ENCODE data around the gene OPRD1. TPM values are rescaled to one million over a fixed set of nuclear protein-coding genes. Genes with fewer than 3 reads are reported as not detected.

OPRD1 gene
- polyA plus RNA-seq, 1 donor: 1.5 TPM

DNA sequence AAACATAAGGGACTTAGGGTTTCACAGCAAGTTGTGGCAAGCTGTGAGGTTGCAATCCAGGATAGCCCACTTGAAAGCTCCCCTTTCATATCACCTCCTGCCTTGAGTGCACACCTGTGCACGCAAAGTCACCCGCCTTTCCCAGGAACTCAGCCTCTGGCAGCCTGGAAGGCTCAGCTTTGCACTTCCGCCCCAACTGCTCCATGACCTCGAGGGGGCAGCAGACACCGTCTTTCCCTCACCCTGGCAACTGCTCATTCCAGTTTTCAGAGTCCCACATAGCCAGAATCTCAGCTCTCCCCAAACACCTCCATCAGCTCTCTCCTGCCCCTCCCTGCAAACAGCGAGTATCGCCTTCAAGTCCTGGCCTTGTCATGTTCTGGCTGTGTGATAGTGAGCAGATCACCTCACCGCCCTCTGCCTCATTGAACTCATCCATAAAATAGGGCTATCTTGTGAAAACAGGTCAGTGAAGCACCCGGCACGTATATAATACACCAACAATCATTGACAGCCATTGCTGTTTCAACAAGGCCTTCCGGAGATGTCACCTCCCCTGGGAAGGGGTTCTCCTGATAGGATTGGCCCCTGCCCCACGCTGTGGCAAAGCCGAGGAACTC is 70.1 kb downstream of the OPRD1 start:
- Histone ChIP-seq H3K4me3 (ENCODE audit: low read length) (no peak overlapping the region), H3K27me3 (ENCODE audit: control insufficient read depth, insufficient read depth, low read length) (peaks cover 4% of the 10 kb centered on the region), H3K9me3 (ENCODE audit: control insufficient read depth, low read depth, low read length) (no peaks in the 10 kb centered on the region), H3K4me1 (ENCODE audit: control insufficient read depth, insufficient read depth, low read length) (peaks cover 28% of the 10 kb centered on the region), H3K36me3 (ENCODE audit: control insufficient read depth, insufficient read depth, low read length) (no peaks in the 10 kb centered on the region), H3K27ac (ENCODE audit: low read length) (no peak overlapping the region)
- WGBS (ENCODE audit: insufficient coverage, low lambda C conversion rate): no CpG with 5 or more reads among the region's 13 CpGs
- DNase-seq: peak; percentile 84 to 85

DNA sequence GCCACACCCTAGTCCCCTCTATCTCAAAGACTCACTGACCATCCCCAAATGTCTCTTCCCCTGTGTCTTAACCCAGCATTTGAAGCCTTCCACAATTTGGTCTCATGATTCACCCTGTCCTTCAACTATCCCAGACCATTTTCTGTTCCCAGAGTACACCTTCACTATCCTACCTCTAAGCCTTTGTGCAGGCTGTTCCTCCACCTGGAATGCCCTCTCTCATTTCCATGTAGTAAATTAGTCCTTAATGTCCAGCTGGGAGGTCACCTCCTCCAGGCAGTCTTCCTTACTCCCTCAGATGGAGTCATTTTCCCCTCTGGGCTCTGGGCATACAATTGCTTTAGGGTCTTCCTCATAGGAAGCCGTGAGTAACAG is 71.3 kb downstream of the OPRD1 start:
- no peak for DNase-seq
- no peak overlapping the region for H3K4me3 ChIP-seq (ENCODE audit: low read length)
- H3K9me3 ChIP-seq (ENCODE audit: control insufficient read depth, low read depth, low read length): no peaks in the 10 kb centered on the region
- H3K27me3 ChIP-seq (ENCODE audit: control insufficient read depth, insufficient read depth, low read length): peaks cover 6% of the 10 kb centered on the region
- H3K27ac ChIP-seq (ENCODE audit: low read length): no peak overlapping the region
- no CpG with 5 or more reads among the region's 1 CpG for WGBS (ENCODE audit: insufficient coverage, low lambda C conversion rate)
- H3K4me1 ChIP-seq (ENCODE audit: control insufficient read depth, insufficient read depth, low read length): peaks cover 28% of the 10 kb centered on the region
- no peaks in the 10 kb centered on the region for H3K36me3 ChIP-seq (ENCODE audit: control insufficient read depth, insufficient read depth, low read length)

DNA sequence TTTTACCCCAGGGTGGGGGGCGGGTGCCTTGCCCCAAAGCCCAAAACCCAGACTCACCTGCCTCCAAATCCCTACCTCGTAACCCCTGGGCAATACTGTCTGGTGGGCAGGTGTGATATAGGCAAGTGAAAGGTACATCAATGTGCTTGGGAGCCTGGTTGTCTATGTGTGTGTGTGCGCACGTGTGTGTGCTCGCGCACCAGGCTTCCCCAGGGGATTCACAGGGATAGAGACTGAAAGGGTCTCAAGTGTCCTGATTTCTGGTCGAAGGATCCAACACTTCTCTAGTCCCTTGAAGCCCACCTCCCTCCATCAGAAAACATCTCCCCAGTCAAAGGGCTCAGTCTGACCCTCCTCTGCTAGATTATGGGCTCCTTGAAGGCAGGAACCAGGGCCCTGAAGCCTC is 73.5 kb downstream of the OPRD1 start:
- H3K4me3 ChIP-seq (ENCODE audit: low read length): no peak overlapping the region
- peaks cover 6% of the 10 kb centered on the region for H3K27me3 ChIP-seq (ENCODE audit: control insufficient read depth, insufficient read depth, low read length)
- no peak overlapping the region for H3K27ac ChIP-seq (ENCODE audit: low read length)
- H3K36me3 ChIP-seq (ENCODE audit: control insufficient read depth, insufficient read depth, low read length): no peaks in the 10 kb centered on the region
- no peaks in the 10 kb centered on the region for H3K9me3 ChIP-seq (ENCODE audit: control insufficient read depth, low read depth, low read length)
- no peak for DNase-seq
- no CpG with 5 or more reads among the region's 7 CpGs for WGBS (ENCODE audit: insufficient coverage, low lambda C conversion rate)
- peaks cover 30% of the 10 kb centered on the region for H3K4me1 ChIP-seq (ENCODE audit: control insufficient read depth, insufficient read depth, low read length)

GRCh38 chr1:28885977-28886730 is 74.2 kb downstream of the OPRD1 start:
- no peaks in the 10 kb centered on the region for H3K9me3 ChIP-seq (ENCODE audit: control insufficient read depth, low read depth, low read length)
- peak overlapping the region; percentile 98 for H3K4me3 ChIP-seq (ENCODE audit: low read length)
- peaks cover 6% of the 10 kb centered on the region for H3K27me3 ChIP-seq (ENCODE audit: control insufficient read depth, insufficient read depth, low read length)
- peak overlapping the region; percentile 58 for H3K27ac ChIP-seq (ENCODE audit: low read length)
- no peak for DNase-seq
- peaks cover 30% of the 10 kb centered on the region for H3K4me1 ChIP-seq (ENCODE audit: control insufficient read depth, insufficient read depth, low read length)
- H3K36me3 ChIP-seq (ENCODE audit: control insufficient read depth, insufficient read depth, low read length): no peaks in the 10 kb centered on the region
- no CpG with 5 or more reads among the region's 17 CpGs for WGBS (ENCODE audit: insufficient coverage, low lambda C conversion rate)

- peaks cover 6% of the 10 kb centered on the region for H3K27me3 ChIP-seq (ENCODE audit: control insufficient read depth, insufficient read depth, low read length)
- peaks cover 30% of the 10 kb centered on the region for H3K4me1 ChIP-seq (ENCODE audit: control insufficient read depth, insufficient read depth, low read length)
- H3K36me3 ChIP-seq (ENCODE audit: control insufficient read depth, insufficient read depth, low read length): no peaks in the 10 kb centered on the region
- peak overlapping the region; percentile 98 for H3K4me3 ChIP-seq (ENCODE audit: low read length)
- WGBS (ENCODE audit: insufficient coverage, low lambda C conversion rate): no CpG with 5 or more reads among the region's 43 CpGs
- DNase-seq: peak; percentile 87 to 93
- H3K9me3 ChIP-seq (ENCODE audit: control insufficient read depth, low read depth, low read length): no peaks in the 10 kb centered on the region
- H3K27ac ChIP-seq (ENCODE audit: low read length): peak overlapping the region; percentile 58
These were observed 74.9 kb downstream of the OPRD1 start for GRCh38 chr1:28886731-28887418.

DNA sequence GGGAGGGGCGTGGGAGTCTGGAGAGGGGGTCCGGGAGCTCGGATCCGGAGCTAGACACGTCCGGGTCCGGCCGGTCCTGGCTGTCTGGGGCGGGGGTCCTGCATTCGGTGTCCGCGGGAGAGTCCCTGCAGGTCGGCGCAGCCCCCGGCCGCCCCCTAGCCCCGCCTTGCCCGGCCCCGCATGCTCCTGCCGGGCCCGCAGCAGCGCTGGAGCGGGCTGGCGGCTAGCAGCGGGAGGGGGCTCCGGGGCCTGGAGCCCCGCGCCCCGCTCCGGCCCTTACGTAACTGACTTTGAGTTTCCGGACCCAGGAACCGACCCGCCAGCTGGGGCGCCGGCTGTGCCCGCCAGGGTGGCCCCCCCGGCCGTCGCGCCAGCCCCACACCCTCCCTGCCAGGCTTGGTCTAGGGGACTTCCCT is 75.5 kb downstream of the OPRD1 start:
- Histone ChIP-seq H3K36me3 (ENCODE audit: control insufficient read depth, insufficient read depth, low read length) (no peaks in the 10 kb centered on the region), H3K4me3 (ENCODE audit: low read length) (peak overlapping the region; percentile 98), H3K9me3 (ENCODE audit: control insufficient read depth, low read depth, low read length) (no peaks in the 10 kb centered on the region), H3K4me1 (ENCODE audit: control insufficient read depth, insufficient read depth, low read length) (peaks cover 30% of the 10 kb centered on the region), H3K27me3 (ENCODE audit: control insufficient read depth, insufficient read depth, low read length) (peaks cover 6% of the 10 kb centered on the region), H3K27ac (ENCODE audit: low read length) (peak overlapping the region; percentile 58)
- DNase-seq: no peak
- WGBS (ENCODE audit: insufficient coverage, low lambda C conversion rate): no CpG with 5 or more reads among the region's 41 CpGs

DNA sequence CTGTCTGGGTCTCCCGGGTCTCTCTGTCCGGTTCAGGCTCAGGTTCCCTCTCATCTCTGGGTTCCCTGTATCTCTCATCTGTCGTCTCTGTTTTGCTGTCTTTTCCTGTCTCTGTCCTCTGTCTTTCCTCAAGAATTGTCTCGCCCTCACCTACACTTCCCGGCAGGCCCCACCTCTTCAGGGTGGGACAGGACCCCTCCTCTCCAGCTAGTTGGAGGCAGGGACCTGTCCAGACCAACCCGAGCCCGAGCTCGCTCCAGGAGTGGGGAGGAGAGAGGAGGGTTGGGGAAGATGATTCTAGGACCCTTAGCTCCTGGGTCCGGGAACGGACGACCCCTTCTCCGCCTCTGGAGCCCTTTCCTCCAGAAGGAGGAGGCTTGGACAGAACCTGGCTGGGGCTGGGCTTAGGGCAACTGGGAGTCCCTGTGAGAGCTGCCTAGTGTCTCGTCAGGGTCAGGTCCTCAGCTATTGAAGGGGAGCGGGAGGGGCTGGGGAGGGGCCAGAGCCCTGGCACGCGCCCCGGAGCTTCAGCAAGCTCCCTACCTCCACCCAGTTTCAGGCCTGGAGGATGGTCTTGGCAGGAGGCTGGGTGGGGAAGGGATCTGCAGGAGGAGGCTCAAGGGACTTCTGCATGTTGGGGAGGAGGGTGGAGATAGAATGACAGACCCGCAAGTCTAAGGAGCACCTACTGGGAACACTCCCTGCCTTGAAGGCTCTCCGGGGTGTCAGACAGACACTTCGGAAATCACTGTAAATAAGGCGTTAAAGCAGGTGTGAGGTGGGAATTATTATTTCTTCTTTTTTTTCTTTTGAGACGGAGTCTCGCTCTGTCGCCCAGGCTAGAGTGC is 76.1 kb downstream of the OPRD1 start:
- H3K4me1 ChIP-seq (ENCODE audit: control insufficient read depth, insufficient read depth, low read length): peaks cover 30% of the 10 kb centered on the region
- H3K27me3 ChIP-seq (ENCODE audit: control insufficient read depth, insufficient read depth, low read length): peaks cover 6% of the 10 kb centered on the region
- DNase-seq: peak; percentile 25 to 59
- WGBS (ENCODE audit: insufficient coverage, low lambda C conversion rate): 60% methylated on average over 1 of the region's 24 CpGs
- no peaks in the 10 kb centered on the region for H3K9me3 ChIP-seq (ENCODE audit: control insufficient read depth, low read depth, low read length)
- H3K36me3 ChIP-seq (ENCODE audit: control insufficient read depth, insufficient read depth, low read length): no peaks in the 10 kb centered on the region
- H3K4me3 ChIP-seq (ENCODE audit: low read length): peak overlapping the region; percentile 98
- H3K27ac ChIP-seq (ENCODE audit: low read length): no peak overlapping the region

DNA sequence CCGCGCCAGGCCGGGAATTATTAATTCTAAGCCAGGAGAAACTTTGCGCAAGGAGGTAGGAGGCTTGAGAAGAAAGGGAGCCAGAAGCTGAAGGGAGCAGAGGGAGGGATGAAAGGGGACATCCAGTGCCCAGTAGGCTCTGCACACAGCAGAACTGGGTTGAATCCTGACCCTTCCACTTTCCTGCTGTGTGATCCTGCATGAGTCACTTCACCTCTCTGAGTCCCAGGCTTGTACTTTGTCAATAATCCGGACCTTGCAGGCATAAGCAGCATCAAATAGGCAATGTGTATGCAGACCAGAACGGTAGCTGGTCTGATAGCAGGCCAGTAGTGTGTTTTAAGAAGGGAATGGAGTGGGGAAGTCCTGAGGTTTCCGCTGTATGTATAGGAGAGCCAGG is 76.9 kb downstream of the OPRD1 start:
- WGBS (ENCODE audit: insufficient coverage, low lambda C conversion rate): 100% methylated on average over 1 of the region's 7 CpGs
- H3K27me3 ChIP-seq (ENCODE audit: control insufficient read depth, insufficient read depth, low read length): peaks cover 6% of the 10 kb centered on the region
- peaks cover 25% of the 10 kb centered on the region for H3K4me1 ChIP-seq (ENCODE audit: control insufficient read depth, insufficient read depth, low read length)
- no peak overlapping the region for H3K27ac ChIP-seq (ENCODE audit: low read length)
- H3K4me3 ChIP-seq (ENCODE audit: low read length): no peak overlapping the region
- peaks cover 2% of the 10 kb centered on the region for H3K36me3 ChIP-seq (ENCODE audit: control insufficient read depth, insufficient read depth, low read length)
- H3K9me3 ChIP-seq (ENCODE audit: control insufficient read depth, low read depth, low read length): no peaks in the 10 kb centered on the region
- no peak for DNase-seq

GRCh38 chr1:28889357-28889756 is 77.4 kb downstream of the OPRD1 start:
- WGBS (ENCODE audit: insufficient coverage, low lambda C conversion rate): no CpG with 5 or more reads among the region's 5 CpGs
- no peak overlapping the region for H3K27ac ChIP-seq (ENCODE audit: low read length)
- no peak for DNase-seq

DNA sequence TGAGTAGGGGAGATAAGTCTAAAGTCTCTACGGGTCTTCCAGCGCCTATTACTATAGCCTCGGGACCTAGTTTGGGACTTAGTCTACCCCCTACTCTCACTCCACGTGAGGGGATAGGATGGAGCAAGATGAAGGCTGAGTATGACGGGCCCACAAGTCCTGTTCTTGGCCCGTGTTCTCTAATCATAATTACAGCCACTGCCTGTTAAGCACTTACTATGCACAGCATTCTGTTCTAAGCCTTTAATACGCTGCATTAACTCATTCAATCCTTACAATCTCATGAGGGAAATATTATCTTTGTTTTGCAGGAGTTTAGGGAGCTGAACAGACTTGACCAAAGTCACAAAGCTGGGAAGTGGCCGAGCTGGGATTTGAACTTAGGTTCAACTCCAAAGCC is 78.5 kb downstream of the OPRD1 start:
- Histone ChIP-seq H3K27ac (ENCODE audit: low read length) (no peak overlapping the region), H3K27me3 (ENCODE audit: control insufficient read depth, insufficient read depth, low read length) (peaks cover 6% of the 10 kb centered on the region), H3K4me1 (ENCODE audit: control insufficient read depth, insufficient read depth, low read length) (peaks cover 12% of the 10 kb centered on the region), H3K9me3 (ENCODE audit: control insufficient read depth, low read depth, low read length) (no peaks in the 10 kb centered on the region), H3K36me3 (ENCODE audit: control insufficient read depth, insufficient read depth, low read length) (peaks cover 7% of the 10 kb centered on the region), H3K4me3 (ENCODE audit: low read length) (no peak overlapping the region)
- WGBS (ENCODE audit: insufficient coverage, low lambda C conversion rate): no CpG with 5 or more reads among the region's 8 CpGs
- DNase-seq: peak in 1 of 2 donors; percentile 43

More at GRCh38 chr1:28889357-28889756, 77.4 kb downstream of the OPRD1 start:
- peaks cover 6% of the 10 kb centered on the region for H3K27me3 ChIP-seq (ENCODE audit: control insufficient read depth, insufficient read depth, low read length)
- H3K9me3 ChIP-seq (ENCODE audit: control insufficient read depth, low read depth, low read length): no peaks in the 10 kb centered on the region
- H3K4me1 ChIP-seq (ENCODE audit: control insufficient read depth, insufficient read depth, low read length): peaks cover 21% of the 10 kb centered on the region
- H3K36me3 ChIP-seq (ENCODE audit: control insufficient read depth, insufficient read depth, low read length): peaks cover 4% of the 10 kb centered on the region
- no peak overlapping the region for H3K4me3 ChIP-seq (ENCODE audit: low read length)
